ENCODE results near the gene FAM221B. TPM values are rescaled to one million over a fixed set of nuclear protein-coding genes. Genes with fewer than 3 reads are reported as not detected.

FAM221B gene
- total RNA-seq, 1 donor from 2014 or later = 0.32 TPM

DNA sequence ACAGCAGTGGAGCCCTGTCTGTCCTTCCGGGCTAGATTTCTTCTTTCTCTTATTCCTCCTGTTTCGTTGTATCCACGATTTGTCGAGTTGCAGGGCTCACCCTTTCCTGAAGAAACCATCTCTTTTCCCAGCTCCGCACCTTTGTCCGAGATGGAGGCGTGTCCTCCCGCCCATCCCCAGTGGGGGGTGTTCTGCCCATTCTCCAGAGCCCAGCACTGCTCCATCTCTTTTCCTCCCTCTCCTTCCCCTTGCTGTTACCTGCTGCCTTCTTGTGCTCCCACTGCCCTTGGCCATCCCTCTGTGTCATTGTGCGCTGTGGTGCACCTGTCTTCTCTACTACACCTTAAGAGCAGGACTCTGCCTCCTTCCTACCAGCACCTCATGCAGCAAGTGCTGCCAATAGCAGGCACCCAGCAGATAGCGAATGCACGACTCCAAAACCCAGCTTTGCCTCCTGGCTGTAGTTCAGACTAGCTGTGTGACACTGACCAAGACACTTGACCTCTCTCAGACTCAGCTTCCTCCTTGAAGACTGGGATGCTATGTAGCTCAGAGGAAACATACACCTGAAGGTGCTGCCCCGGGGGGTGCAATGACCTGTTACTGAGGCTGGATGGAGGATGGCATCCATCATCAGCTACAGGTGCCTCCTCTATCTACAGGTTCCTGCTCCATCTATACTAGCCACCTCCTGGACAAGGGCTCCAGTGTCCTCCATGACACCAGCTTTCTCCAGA, 32.8 kb upstream of the FAM221B start:
- Histone ChIP-seq H3K27me3 (ENCODE audit: low read depth) (no peaks in the 10 kb centered on the region), H3K4me3 (no peak overlapping the region), H3K4me1 (no peaks in the 10 kb centered on the region), H3K27ac (no peak overlapping the region), H3K36me3 (no peaks in the 10 kb centered on the region), H3K9me3 (no peaks in the 10 kb centered on the region)
- intact Hi-C loops (cut with DNase I) = no loop called here
- TF ChIP-seq, protein P1, sequence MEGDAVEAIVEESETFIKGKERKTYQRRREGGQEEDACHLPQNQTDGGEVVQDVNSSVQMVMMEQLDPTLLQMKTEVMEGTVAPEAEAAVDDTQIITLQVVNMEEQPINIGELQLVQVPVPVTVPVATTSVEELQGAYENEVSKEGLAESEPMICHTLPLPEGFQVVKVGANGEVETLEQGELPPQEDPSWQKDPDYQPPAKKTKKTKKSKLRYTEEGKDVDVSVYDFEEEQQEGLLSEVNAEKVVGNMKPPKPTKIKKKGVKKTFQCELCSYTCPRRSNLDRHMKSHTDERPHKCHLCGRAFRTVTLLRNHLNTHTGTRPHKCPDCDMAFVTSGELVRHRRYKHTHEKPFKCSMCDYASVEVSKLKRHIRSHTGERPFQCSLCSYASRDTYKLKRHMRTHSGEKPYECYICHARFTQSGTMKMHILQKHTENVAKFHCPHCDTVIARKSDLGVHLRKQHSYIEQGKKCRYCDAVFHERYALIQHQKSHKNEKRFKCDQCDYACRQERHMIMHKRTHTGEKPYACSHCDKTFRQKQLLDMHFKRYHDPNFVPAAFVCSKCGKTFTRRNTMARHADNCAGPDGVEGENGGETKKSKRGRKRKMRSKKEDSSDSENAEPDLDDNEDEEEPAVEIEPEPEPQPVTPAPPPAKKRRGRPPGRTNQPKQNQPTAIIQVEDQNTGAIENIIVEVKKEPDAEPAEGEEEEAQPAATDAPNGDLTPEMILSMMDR (IDR thresholded peaks at IDR 0.05) = no peak
- DNase-seq (no peak), ATAC-seq (no peak)

GRCh38 chr9:35859990-35860339, 31.4 kb upstream of the FAM221B start:
- intact Hi-C loops (cut with DNase I) = no loop called here
- H3K9me3 ChIP-seq = no peaks in the 10 kb centered on the region
- no peak for DNase-seq
- no peak overlapping the region for H3K27ac ChIP-seq
- no peak overlapping the region for H3K4me3 ChIP-seq
- H3K27me3 ChIP-seq (ENCODE audit: low read depth) = no peaks in the 10 kb centered on the region
- no peaks in the 10 kb centered on the region for H3K4me1 ChIP-seq
- no peak for ATAC-seq
- H3K36me3 ChIP-seq = no peaks in the 10 kb centered on the region
- TF ChIP-seq, protein P1 (IDR thresholded peaks at IDR 0.05) = no peak

GRCh38 chr9:35859310-35859989, 30.9 kb upstream of the FAM221B start:
- Histone ChIP-seq H3K4me1 (no peaks in the 10 kb centered on the region), H3K27ac (no peak overlapping the region), H3K36me3 (no peaks in the 10 kb centered on the region), H3K4me3 (no peak overlapping the region), H3K9me3 (no peaks in the 10 kb centered on the region), H3K27me3 (ENCODE audit: low read depth) (no peaks in the 10 kb centered on the region)
- TF ChIP-seq, protein P1 (IDR thresholded peaks at IDR 0.05) = no peak
- DNase-seq (no peak), ATAC-seq (no peak)
- intact Hi-C loops (cut with DNase I) = no loop called here

DNA sequence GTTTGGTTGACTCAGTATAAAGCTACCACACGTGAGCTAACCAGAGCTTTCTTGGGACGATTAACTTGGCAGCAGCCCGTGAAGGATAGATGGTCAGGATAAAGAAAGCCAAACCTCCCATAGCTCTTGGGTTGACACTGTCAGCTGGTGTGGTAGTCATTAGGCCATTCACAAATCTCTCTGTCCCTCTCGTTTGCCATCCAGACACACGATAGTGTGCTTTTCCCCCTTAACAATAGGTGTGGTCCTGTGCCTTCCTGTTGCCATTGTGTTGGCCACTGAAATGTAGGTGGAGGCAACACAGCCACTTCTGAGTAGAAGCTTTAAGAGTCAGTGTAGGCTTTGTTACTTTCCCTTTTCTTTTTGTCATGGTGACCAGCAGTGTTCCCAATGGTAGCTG, 29.9 kb upstream of the FAM221B start:
- TF ChIP-seq, protein P1 (IDR thresholded peaks at IDR 0.05) = no peak
- no peak overlapping the region for H3K4me3 ChIP-seq
- DNase-seq (no peak), ATAC-seq (no peak)
- no peak overlapping the region for H3K27ac ChIP-seq
- intact Hi-C loops (cut with DNase I) = no loop called here
- H3K27me3 ChIP-seq (ENCODE audit: low read depth) = no peaks in the 10 kb centered on the region
- no peaks in the 10 kb centered on the region for H3K4me1 ChIP-seq
- peaks cover 2% of the 10 kb centered on the region for H3K36me3 ChIP-seq
- no peaks in the 10 kb centered on the region for H3K9me3 ChIP-seq

DNA sequence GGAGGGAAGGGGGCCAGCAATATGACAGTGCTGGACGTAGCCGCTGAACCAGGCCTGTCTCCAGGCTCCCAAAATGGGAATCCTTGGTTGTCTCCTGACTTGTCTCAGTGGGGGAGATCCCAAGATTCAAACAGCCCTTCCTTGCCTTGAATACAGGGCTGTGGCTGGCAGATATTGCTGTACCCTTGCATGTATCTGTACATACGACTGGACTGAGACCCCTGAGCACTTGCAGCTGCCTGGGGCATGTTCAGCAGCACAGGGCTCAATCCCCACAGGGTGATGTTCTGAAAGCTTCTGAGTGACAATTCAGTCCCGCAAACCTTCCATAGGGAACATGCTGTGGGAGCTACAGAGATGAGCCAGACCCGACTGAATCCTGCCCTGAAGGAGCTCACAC, 28.4 kb upstream of the FAM221B start:
- intact Hi-C loops (cut with DNase I) = no loop called here
- TF ChIP-seq, protein P1 (IDR thresholded peaks at IDR 0.05) = no peak
- Histone ChIP-seq H3K9me3 (no peaks in the 10 kb centered on the region), H3K4me1 (no peaks in the 10 kb centered on the region), H3K27ac (no peak overlapping the region), H3K27me3 (ENCODE audit: low read depth) (no peaks in the 10 kb centered on the region), H3K36me3 (peaks cover 4% of the 10 kb centered on the region), H3K4me3 (no peak overlapping the region)
- DNase-seq (no peak), ATAC-seq (no peak)
